Measurements from ENCODE around the gene RERE.

RERE gene

DNA sequence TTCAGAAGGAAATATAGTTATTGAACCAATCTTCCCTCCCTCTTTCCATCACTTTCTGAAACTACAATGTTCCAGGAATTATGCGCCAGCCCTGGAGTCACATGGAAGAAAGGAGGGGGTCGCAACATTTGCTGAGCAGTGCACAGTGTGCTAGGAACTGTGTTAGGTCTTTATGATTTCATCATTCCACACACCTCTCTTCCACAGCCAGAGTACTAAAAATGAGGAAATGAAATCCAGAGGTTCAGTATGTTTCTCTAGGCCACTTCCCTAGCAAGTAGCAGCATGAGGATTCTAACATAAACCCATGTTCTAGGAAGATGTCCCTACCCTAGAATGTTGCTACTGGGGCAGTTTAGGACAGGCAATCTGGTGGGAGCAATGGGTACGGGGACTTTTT is 341.4 kb downstream of the RERE start:
- Histone ChIP-seq H3K27ac (ENCODE audit: extremely low read depth, low read depth, low read length) (no peak overlapping the region), H3K4me1 (ENCODE audit: control insufficient read depth, insufficient read depth, low read length) (peaks cover 23% of the 10 kb centered on the region), H3K36me3 (ENCODE audit: control insufficient read depth in 2 of 2, insufficient read depth in 1 of 2, low read length in 2 of 2) (no peaks in the 10 kb centered on the region), H3K9me3 (ENCODE audit: control insufficient read depth, insufficient read depth, low read depth, low read length) (no peaks in the 10 kb centered on the region), H3K4me3 (ENCODE audit: low read depth, low read length) (no peak overlapping the region)
- ChIA-PET POLR2A (no interaction called here), CTCF (no interaction called here)
- no peak for TF ChIP-seq ZNF16 (tag by site-specific recombination; IDR thresholded peaks at IDR 0.05; ENCODE audit: low read depth)
- no peak for TF ChIP-seq ZNF423 (tag by site-specific recombination; IDR thresholded peaks at IDR 0.05)
- no peak for TF ChIP-seq IKZF3 (tag by site-specific recombination; IDR thresholded peaks at IDR 0.05)
- TF ChIP-seq ZFP69B (tag by site-specific recombination; IDR thresholded peaks at IDR 0.05), result no peak
- TF ChIP-seq, protein P1, sequence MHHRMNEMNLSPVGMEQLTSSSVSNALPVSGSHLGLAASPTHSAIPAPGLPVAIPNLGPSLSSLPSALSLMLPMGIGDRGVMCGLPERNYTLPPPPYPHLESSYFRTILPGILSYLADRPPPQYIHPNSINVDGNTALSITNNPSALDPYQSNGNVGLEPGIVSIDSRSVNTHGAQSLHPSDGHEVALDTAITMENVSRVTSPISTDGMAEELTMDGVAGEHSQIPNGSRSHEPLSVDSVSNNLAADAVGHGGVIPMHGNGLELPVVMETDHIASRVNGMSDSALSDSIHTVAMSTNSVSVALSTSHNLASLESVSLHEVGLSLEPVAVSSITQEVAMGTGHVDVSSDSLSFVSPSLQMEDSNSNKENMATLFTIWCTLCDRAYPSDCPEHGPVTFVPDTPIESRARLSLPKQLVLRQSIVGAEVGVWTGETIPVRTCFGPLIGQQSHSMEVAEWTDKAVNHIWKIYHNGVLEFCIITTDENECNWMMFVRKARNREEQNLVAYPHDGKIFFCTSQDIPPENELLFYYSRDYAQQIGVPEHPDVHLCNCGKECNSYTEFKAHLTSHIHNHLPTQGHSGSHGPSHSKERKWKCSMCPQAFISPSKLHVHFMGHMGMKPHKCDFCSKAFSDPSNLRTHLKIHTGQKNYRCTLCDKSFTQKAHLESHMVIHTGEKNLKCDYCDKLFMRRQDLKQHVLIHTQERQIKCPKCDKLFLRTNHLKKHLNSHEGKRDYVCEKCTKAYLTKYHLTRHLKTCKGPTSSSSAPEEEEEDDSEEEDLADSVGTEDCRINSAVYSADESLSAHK (tag by site-specific recombination; IDR thresholded peaks at IDR 0.05), result no peak
- TF ChIP-seq, protein P2, sequence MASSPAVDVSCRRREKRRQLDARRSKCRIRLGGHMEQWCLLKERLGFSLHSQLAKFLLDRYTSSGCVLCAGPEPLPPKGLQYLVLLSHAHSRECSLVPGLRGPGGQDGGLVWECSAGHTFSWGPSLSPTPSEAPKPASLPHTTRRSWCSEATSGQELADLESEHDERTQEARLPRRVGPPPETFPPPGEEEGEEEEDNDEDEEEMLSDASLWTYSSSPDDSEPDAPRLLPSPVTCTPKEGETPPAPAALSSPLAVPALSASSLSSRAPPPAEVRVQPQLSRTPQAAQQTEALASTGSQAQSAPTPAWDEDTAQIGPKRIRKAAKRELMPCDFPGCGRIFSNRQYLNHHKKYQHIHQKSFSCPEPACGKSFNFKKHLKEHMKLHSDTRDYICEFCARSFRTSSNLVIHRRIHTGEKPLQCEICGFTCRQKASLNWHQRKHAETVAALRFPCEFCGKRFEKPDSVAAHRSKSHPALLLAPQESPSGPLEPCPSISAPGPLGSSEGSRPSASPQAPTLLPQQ (tag by site-specific recombination; IDR thresholded peaks at IDR 0.05), result no peak
- no peak for TF ChIP-seq ZNF175 (tag by site-specific recombination; IDR thresholded peaks at IDR 0.05)
- no peak for TF ChIP-seq SP3 (tag by site-specific recombination; IDR thresholded peaks at IDR 0.05)
- TF ChIP-seq HOXD13 (CRISPR knock-in tag; IDR thresholded peaks at IDR 0.05; ENCODE audit: borderline replicate concordance), result no peak
- TF ChIP-seq ZNF416 (tag by site-specific recombination; IDR thresholded peaks at IDR 0.05), result no peak
- TF ChIP-seq ZNF791 (tag by site-specific recombination; IDR thresholded peaks at IDR 0.05), result no peak
- no peak for TF ChIP-seq ZNF274 (IDR thresholded peaks at IDR 0.05; ENCODE audit: low read length)
- no peak for TF ChIP-seq ZNF274 (tag by site-specific recombination; IDR thresholded peaks at IDR 0.05; ENCODE audit: borderline replicate concordance)

DNA sequence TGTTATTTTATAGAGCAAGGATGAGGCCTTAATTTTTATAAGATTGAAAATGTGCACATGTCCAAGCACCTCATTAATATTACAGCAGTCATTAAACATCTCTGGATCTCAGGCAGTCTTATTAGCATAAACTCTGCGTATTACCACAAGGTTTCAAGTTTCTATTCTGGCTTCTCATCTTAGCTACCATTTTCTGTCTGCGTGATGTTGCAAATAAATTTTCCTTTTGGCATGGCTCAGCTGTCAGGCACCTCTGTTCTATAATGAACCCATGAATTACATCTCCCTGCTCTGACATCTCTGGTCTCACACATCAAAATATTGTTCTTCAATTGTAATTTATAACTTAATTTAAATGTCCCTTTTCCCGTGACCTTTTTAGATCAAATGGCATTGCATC is 343.1 kb downstream of the RERE start:
- Histone ChIP-seq H3K27ac (ENCODE audit: extremely low read depth, low read depth, low read length) (no peak overlapping the region), H3K4me1 (ENCODE audit: control insufficient read depth, insufficient read depth, low read length) (peaks cover 23% of the 10 kb centered on the region), H3K4me3 (ENCODE audit: low read depth, low read length) (no peak overlapping the region), H3K9me3 (ENCODE audit: control insufficient read depth, insufficient read depth, low read depth, low read length) (no peaks in the 10 kb centered on the region), H3K36me3 (ENCODE audit: control insufficient read depth in 2 of 2, insufficient read depth in 1 of 2, low read length in 2 of 2) (no peaks in the 10 kb centered on the region)
- ChIA-PET POLR2A (no interaction called here), CTCF (interaction anchor here (0.6 to 0.9 kb wide), 5 partner anchors 17 to 492 kb away, joined by 3 to 4 read pairs (median 3); no protein-coding TSS in a partner anchor)
- TF ChIP-seq ZNF248 (tag by site-specific recombination; IDR thresholded peaks at IDR 0.05) (no peak), ZBTB20 (tag by site-specific recombination; IDR thresholded peaks at IDR 0.05) (no peak), ZBTB17 (tag by site-specific recombination; IDR thresholded peaks at IDR 0.05) (peak; percentile 66), ZNF146 (tag by site-specific recombination; IDR thresholded peaks at IDR 0.05) (no peak), WT1 (tag by site-specific recombination; IDR thresholded peaks at IDR 0.05) (0 out of 2 replicates have a peak, but pooled peaks have one; percentile 32), ZIC2 (tag by site-specific recombination; IDR thresholded peaks at IDR 0.05) (no peak), ZNF169 (tag by site-specific recombination; IDR thresholded peaks at IDR 0.05) (no peak)
- TF ChIP-seq, protein P3, sequence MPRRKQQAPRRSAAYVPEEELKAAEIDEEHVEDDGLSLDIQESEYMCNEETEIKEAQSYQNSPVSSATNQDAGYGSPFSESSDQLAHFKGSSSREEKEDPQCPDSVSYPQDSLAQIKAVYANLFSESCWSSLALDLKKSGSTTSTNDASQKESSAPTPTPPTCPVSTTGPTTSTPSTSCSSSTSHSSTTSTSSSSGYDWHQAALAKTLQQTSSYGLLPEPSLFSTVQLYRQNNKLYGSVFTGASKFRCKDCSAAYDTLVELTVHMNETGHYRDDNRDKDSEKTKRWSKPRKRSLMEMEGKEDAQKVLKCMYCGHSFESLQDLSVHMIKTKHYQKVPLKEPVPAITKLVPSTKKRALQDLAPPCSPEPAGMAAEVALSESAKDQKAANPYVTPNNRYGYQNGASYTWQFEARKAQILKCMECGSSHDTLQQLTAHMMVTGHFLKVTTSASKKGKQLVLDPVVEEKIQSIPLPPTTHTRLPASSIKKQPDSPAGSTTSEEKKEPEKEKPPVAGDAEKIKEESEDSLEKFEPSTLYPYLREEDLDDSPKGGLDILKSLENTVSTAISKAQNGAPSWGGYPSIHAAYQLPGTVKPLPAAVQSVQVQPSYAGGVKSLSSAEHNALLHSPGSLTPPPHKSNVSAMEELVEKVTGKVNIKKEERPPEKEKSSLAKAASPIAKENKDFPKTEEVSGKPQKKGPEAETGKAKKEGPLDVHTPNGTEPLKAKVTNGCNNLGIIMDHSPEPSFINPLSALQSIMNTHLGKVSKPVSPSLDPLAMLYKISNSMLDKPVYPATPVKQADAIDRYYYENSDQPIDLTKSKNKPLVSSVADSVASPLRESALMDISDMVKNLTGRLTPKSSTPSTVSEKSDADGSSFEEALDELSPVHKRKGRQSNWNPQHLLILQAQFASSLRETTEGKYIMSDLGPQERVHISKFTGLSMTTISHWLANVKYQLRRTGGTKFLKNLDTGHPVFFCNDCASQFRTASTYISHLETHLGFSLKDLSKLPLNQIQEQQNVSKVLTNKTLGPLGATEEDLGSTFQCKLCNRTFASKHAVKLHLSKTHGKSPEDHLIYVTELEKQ (tag by site-specific recombination; IDR thresholded peaks at IDR 0.05; ENCODE audit: borderline replicate concordance), result peak; percentile 81; the same call in 1 of the 2 replicates
- TF ChIP-seq, protein P4, sequence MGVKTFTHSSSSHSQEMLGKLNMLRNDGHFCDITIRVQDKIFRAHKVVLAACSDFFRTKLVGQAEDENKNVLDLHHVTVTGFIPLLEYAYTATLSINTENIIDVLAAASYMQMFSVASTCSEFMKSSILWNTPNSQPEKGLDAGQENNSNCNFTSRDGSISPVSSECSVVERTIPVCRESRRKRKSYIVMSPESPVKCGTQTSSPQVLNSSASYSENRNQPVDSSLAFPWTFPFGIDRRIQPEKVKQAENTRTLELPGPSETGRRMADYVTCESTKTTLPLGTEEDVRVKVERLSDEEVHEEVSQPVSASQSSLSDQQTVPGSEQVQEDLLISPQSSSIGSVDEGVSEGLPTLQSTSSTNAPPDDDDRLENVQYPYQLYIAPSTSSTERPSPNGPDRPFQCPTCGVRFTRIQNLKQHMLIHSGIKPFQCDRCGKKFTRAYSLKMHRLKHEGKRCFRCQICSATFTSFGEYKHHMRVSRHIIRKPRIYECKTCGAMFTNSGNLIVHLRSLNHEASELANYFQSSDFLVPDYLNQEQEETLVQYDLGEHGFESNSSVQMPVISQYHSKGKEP (tag by site-specific recombination; IDR thresholded peaks at IDR 0.05), result 0 out of 2 replicates have a peak, but pooled peaks have one; percentile 18
- TF ChIP-seq, protein P5, sequence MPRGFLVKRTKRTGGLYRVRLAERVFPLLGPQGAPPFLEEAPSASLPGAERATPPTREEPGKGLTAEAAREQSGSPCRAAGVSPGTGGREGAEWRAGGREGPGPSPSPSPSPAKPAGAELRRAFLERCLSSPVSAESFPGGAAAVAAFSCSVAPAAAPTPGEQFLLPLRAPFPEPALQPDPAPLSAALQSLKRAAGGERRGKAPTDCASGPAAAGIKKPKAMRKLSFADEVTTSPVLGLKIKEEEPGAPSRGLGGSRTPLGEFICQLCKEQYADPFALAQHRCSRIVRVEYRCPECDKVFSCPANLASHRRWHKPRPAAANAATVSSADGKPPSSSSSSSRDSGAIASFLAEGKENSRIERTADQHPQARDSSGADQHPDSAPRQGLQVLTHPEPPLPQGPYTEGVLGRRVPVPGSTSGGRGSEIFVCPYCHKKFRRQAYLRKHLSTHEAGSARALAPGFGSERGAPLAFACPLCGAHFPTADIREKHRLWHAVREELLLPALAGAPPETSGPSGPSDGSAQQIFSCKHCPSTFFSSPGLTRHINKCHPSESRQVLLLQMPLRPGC (tag by site-specific recombination; IDR thresholded peaks at IDR 0.05), result peak; percentile 7; the same call in 1 of the 2 replicates
- TF ChIP-seq, protein P1 (tag by site-specific recombination; IDR thresholded peaks at IDR 0.05), result peak; percentile 86

All from HEK293 (cell line).